DND-41 (cell line): ENCODE data around the gene FAHD2B.
"Not testable (repeated sequence)": the region's sequence is repeated elsewhere in the genome, so short reads cannot be mapped to it uniquely, and the experiment has no call there.

ENCODE experiments used
- ATAC-seq: fragments of 200-7000 bp; cut with Tn5 transposase; 3 replicates; pipeline ENCODE4 v1.9.1; 2021; ENCODE audit warnings: low read depth; ENCODE audit not compliant: insufficient read depth
- DNase-seq: peaks from one replicate; pipeline ENCODE4 v3.0.0-alpha.2; 2020
- H2AFZ ChIP-seq: 2 replicates; pipeline ENCODE4 v1.6.0; 2012; ENCODE audit warnings: low read depth, low read length
- H3K27ac ChIP-seq: 2 replicates; pipeline ENCODE4 v1.5.1; 2012; ENCODE audit warnings: low read length, inconsistent platforms
- H3K27me3 ChIP-seq: fragments of 200-600 bp; sonication (generic); 2 replicates; pipeline ENCODE4 v1.6.0; 2012; ENCODE audit warnings: low read length, mild to moderate bottlenecking, inconsistent platforms; ENCODE audit not compliant: insufficient read depth, poor library complexity
- H3K36me3 ChIP-seq: 2 replicates; pipeline ENCODE4 v1.5.1; 2012; ENCODE audit warnings: low read length, inconsistent platforms; ENCODE audit not compliant: insufficient read depth
- H3K4me1 ChIP-seq: 2 replicates; pipeline ENCODE4 v1.5.1; 2012; ENCODE audit warnings: mild to moderate bottlenecking, low read length; ENCODE audit not compliant: insufficient read depth
- H3K4me2 ChIP-seq: 2 replicates; pipeline ENCODE4 v1.6.0; 2012; ENCODE audit warnings: mild to moderate bottlenecking, moderate library complexity, low read length, inconsistent platforms; ENCODE audit not compliant: insufficient read depth
- H3K4me3 ChIP-seq, 2 experiments: fragments of 200-600 bp in 1 of 2; shearing (Covaris generic) in 1 of 2; 2 replicates each; pipeline ENCODE4 v1.5.1; 2012 to 2016; ENCODE audit warnings: inconsistent platforms in 2 of 2, low read length in 2 of 2, mild to moderate bottlenecking in 2 of 2, low read depth in 1 of 2, moderate library complexity in 1 of 2
- H3K79me2 ChIP-seq: 2 replicates; pipeline ENCODE4 v1.6.0; 2012; ENCODE audit warnings: low read length, inconsistent platforms; ENCODE audit not compliant: insufficient read depth
- H3K9ac ChIP-seq: 2 replicates; pipeline ENCODE4 v1.6.0; 2012; ENCODE audit warnings: low read depth, mild to moderate bottlenecking, inconsistent platforms, low read length, moderate library complexity
- H3K9me3 ChIP-seq: 2 replicates; pipeline ENCODE4 v1.5.1; 2012; ENCODE audit warnings: low read length, moderate library complexity, mild to moderate bottlenecking, inconsistent platforms; ENCODE audit not compliant: insufficient read depth, severe bottlenecking
- H4K20me1 ChIP-seq: 2 replicates; pipeline ENCODE4 v1.6.0; 2012; ENCODE audit warnings: low read length; ENCODE audit not compliant: insufficient read depth
- CTCF ChIP-seq: IDR thresholded peaks from 2 replicates; pipeline ENCODE4 v1.5.1; 2012; ENCODE audit warnings: borderline replicate concordance, low read length, moderate library complexity, mild to moderate bottlenecking; ENCODE audit not compliant: poor library complexity, severe bottlenecking; ENCODE audit errors: extremely low read depth
- EZH2 ChIP-seq: IDR thresholded peaks from 3 replicates; pipeline ENCODE4 v1.6.1; 2012; ENCODE audit warnings: borderline replicate concordance, low read depth, mild to moderate bottlenecking, moderate library complexity, low read length, inconsistent platforms; ENCODE audit not compliant: severe bottlenecking

Gene FAHD2B

DNA sequence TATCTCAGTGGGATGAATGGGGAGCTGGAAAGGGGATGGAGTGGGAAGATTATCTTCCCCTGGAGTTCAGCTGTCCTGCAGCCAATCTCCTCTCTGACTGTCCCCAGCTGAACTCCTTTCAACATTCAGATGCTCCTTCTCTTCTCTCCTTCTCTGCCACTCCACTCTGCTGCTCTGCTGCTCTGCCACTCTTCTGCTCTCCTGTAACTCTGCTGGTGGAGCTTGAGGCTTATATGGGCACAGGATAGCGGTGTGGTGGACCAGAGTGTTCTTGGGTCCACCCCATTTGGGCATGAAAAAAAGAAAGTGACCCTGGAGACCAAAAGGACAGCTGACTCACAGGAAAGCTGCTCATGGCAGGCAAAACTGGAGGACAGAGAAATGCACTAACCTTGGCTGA, 26.6 kb downstream of the FAHD2B start:
- H3K9ac ChIP-seq: no peak overlapping the region
- no peaks in the 10 kb centered on the region for H3K79me2 ChIP-seq
- peaks cover 10% of the 10 kb centered on the region for H3K27me3 ChIP-seq
- no peaks in the 10 kb centered on the region for H3K4me1 ChIP-seq
- no peak overlapping the region for H3K27ac ChIP-seq
- H3K4me2 ChIP-seq: no peak overlapping the region
- DNase-seq (no peak), ATAC-seq (no peak)
- no peak overlapping the region for H2AFZ ChIP-seq
- TF ChIP-seq EZH2 (no peak), CTCF (no peak)
- H3K36me3 ChIP-seq: no peaks in the 10 kb centered on the region
- no peaks in the 10 kb centered on the region for H4K20me1 ChIP-seq
- H3K9me3 ChIP-seq: no peaks in the 10 kb centered on the region
- H3K4me3 ChIP-seq: no peak overlapping the region

DNA sequence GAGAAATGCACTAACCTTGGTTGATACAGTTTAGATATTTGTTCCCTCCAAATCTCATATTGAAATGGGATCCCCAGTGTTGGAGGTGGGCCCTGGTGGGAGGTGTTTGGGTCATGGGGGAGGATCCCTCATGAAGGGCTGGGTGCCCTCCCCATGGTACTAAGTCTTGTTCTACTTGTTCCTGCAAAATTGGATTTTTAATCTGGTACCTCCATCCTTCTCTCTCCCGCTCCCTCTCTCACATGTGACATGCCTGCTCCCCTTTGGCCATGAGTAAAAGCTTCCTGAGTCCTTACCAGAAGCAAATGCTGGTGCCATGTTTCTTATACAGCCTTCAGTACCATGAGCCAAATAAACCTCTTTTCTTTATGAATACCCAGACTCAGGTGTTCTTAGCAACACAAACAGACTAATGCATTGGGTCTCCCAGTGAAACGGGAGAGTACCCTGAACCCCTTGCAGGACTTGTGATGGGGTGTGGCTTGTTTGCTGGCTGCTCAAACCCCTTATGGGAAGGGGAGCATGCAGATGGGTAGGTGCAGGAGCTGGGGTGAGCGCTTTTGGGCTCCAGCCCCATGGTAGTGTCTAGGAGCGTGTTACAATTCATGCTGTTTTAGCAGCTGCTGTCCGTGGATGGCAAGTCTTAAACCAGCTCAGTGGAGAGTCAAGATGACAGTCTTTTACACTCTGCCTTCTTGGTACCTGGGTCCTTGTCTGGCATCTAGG, 27.2 kb downstream of the FAHD2B start:
- Histone ChIP-seq H3K4me3 (no peak overlapping the region), H3K27me3 (peaks cover 10% of the 10 kb centered on the region), H4K20me1 (no peaks in the 10 kb centered on the region), H3K27ac (no peak overlapping the region), H3K79me2 (no peaks in the 10 kb centered on the region), H3K9ac (no peak overlapping the region), H3K4me2 (no peak overlapping the region), H3K4me1 (no peaks in the 10 kb centered on the region), H3K9me3 (no peaks in the 10 kb centered on the region), H2AFZ (no peak overlapping the region), H3K36me3 (no peaks in the 10 kb centered on the region)
- TF ChIP-seq EZH2 (no peak), CTCF (no peak)
- no peak for ATAC-seq
- no peak for DNase-seq

GRCh38 chr2:97066030-97066429, 28.7 kb downstream of the FAHD2B start:
- DNase-seq: not testable (repeated sequence)

DNA sequence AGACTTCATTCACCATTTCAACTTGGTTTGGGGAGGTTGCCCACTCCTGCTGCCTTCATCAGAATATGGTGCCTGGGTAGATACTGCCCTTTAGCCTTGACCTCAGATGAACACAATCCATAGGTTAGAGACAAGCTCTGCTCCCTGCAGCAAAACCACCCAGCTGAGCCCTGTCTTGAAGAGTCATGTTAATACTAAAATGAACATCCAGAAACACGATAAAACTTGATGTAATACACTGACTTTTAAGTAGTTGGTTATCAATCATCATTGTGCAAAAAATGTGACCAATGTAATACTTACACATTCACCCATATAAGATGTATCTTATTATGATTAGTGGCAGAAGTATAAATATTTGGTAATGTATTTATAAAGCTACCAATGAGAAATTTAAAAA, 32.7 kb downstream of the FAHD2B start:
- H3K4me3 ChIP-seq, H3K27ac ChIP-seq, H3K4me1 ChIP-seq, H3K9ac ChIP-seq, H3K36me3 ChIP-seq, H4K20me1 ChIP-seq, H3K4me2 ChIP-seq, H3K79me2 ChIP-seq, H3K9me3 ChIP-seq, H2AFZ ChIP-seq, DNase-seq, ATAC-seq, H3K27me3 ChIP-seq: not testable (repeated sequence)

More at GRCh38 chr2:97066030-97066429, 28.7 kb downstream of the FAHD2B start:
- H2AFZ ChIP-seq, H3K4me2 ChIP-seq, H4K20me1 ChIP-seq, H3K9ac ChIP-seq, H3K27ac ChIP-seq, H3K79me2 ChIP-seq, ATAC-seq, H3K4me1 ChIP-seq, H3K36me3 ChIP-seq, H3K4me3 ChIP-seq, H3K9me3 ChIP-seq, H3K27me3 ChIP-seq: not testable (repeated sequence)

DNA sequence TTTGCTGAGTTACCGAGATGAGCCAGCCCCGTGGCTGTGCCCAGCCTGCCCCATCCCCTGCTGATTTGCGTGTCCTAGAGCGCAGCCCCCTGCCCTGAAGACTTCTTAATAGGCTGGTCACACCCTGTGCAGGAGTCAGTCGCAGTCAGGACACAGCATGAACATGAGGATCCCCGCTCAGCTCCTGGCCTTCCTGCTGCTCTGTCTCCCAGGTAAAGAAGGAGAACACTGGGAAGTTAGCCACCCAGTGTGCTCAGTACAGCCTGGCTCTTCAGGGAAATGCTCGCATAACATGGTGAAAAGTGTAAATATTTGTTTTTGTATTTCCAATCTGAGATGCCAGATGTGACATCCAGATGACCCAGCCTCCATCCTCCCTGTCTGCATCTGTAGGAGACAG, 34.9 kb downstream of the FAHD2B start:
- not testable (repeated sequence) for H3K36me3 ChIP-seq, H3K4me3 ChIP-seq, H3K79me2 ChIP-seq, H2AFZ ChIP-seq, ATAC-seq, H3K4me1 ChIP-seq, H3K9ac ChIP-seq, H3K27ac ChIP-seq, DNase-seq, H3K9me3 ChIP-seq, H4K20me1 ChIP-seq, H3K27me3 ChIP-seq, H3K4me2 ChIP-seq

DNA sequence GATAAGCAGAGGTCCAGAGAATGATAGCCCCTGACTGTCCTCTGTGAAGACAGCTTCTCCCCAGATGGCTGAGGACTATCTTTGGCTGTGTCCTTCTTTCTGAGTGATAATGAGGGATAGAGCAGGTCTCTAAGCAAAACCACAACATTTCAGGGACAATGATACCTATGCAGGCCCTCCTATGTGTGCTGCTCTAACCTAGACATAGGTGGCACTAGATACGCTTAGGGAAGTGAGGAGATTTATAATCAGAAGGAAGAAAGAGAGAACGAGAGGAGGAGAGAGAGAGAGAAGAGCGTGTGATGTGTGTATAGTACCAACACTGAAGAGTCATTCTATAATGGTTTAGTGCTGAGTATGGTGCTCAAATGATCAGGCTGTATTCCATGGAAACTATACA, 38.5 kb downstream of the FAHD2B start:
- not testable (repeated sequence) for H3K4me1 ChIP-seq, H3K79me2 ChIP-seq, H3K36me3 ChIP-seq, H3K4me3 ChIP-seq, H3K27ac ChIP-seq, H2AFZ ChIP-seq, DNase-seq, H3K4me2 ChIP-seq, ATAC-seq, H4K20me1 ChIP-seq, H3K9ac ChIP-seq, H3K27me3 ChIP-seq, H3K9me3 ChIP-seq
